ENCODE data around the gene KCTD17. TPM values are rescaled to one million over a fixed set of nuclear protein-coding genes. Genes with fewer than 3 reads are reported as not detected.

The KCTD17 gene
- total and polyA plus RNA-seq, 2 of the 13 experiments (the other 11 are each of a cell fraction or from before 2014, with no cell fraction given): 5.3 to 11.7 TPM

- no peaks in the 10 kb centered on the region for H3K79me2 ChIP-seq (ENCODE audit: insufficient read depth, low read length)
- intact Hi-C loops (cut with micrococcal nuclease; ENCODE audit: unreplicated experiment) (no loop called here), in situ Hi-C loops (cut with HindIII; ENCODE audit: extremely low pct_ligation_motif_present, low pct_unique_long_range_greater_than_20kb) (no loop called here)
- H3K9me3 ChIP-seq (ENCODE audit: low read length): no peaks in the 10 kb centered on the region
- H3K36me3 ChIP-seq (replicated peaks in 1 of 2; ENCODE audit: control insufficient read depth in 1 of 2, insufficient read depth in 2 of 2, low read length in 2 of 2): no peaks in the 10 kb centered on the region
- H2AFZ ChIP-seq (ENCODE audit: low read length): no peak overlapping the region
- no peak overlapping the region for H3K4me2 ChIP-seq (ENCODE audit: low read depth, low read length)
- ChIA-PET CTCF (ENCODE audit: low intra/inter-chr PET ratio, low total read pairs) (no interaction called here), POLR2A (no interaction called here)
- BruUV-seq (replicated peaks): no TSS peak
- ATAC-seq (no peak), DNase-seq (ENCODE audit: low spot score) (no peak), FAIRE-seq (no peak)
- TF ChIP-seq ETV5 (CRISPR knock-in tag; IDR thresholded peaks at IDR 0.05; ENCODE audit: borderline replicate concordance) (no peak), KAT8 (CRISPR knock-in tag; IDR thresholded peaks at IDR 0.05) (no peak), HNRNPK (IDR thresholded peaks at IDR 0.05; ENCODE audit: low read depth, low read length, poor library complexity, severe bottlenecking) (no peak), JUND (CRISPR knock-in tag; IDR thresholded peaks at IDR 0.05) (no peak), RFXANK (CRISPR knock-in tag; IDR thresholded peaks at IDR 0.05) (no peak), CTCF (CRISPR knock-in tag; IDR thresholded peaks at IDR 0.05) (no peak), ZNF460 (CRISPR knock-in tag; IDR thresholded peaks at IDR 0.05; ENCODE audit: borderline replicate concordance) (no peak), ZFY (CRISPR knock-in tag; IDR thresholded peaks at IDR 0.05) (no peak), ZNF879 (CRISPR knock-in tag; IDR thresholded peaks at IDR 0.05) (no peak)
- TF ChIP-seq, protein P1, sequence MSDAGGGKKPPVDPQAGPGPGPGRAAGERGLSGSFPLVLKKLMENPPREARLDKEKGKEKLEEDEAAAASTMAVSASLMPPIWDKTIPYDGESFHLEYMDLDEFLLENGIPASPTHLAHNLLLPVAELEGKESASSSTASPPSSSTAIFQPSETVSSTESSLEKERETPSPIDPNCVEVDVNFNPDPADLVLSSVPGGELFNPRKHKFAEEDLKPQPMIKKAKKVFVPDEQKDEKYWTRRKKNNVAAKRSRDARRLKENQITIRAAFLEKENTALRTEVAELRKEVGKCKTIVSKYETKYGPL (CRISPR knock-in tag; IDR thresholded peaks at IDR 0.05): no peak
- H4K20me1 ChIP-seq (ENCODE audit: insufficient read depth, low read length): no peaks in the 10 kb centered on the region
- no peak overlapping the region for H3K4me3 ChIP-seq (replicated peaks in 1 of 3; ENCODE audit: insufficient read depth in 1 of 3, low read depth in 2 of 3, low read length in 3 of 3)
- WGBS (ENCODE audit: low lambda C conversion rate): 30% methylated on average over 1 of the region's 1 CpG
- no peak overlapping the region for H3K9ac ChIP-seq (ENCODE audit: insufficient read depth, low read depth, low read length)
- no peaks in the 10 kb centered on the region for H3K27me3 ChIP-seq (ENCODE audit: control insufficient read depth in 1 of 2, insufficient read depth in 2 of 2, low read length in 2 of 2)
- H3K4me1 ChIP-seq (ENCODE audit: insufficient read depth, low read length): peaks cover under 1% of the 10 kb centered on the region
- H3K27ac ChIP-seq (ENCODE audit: extremely low read length, insufficient read depth, low read length): no peak overlapping the region
Measured at GRCh38 chr22:37094239-37094638, 42.7 kb downstream of the KCTD17 start.
